NT2/D1 (cell line): ENCODE results near the gene KIF13A.
"Not testable (repeated sequence)": the region's sequence is repeated elsewhere in the genome, so short reads cannot be mapped to it uniquely, and the experiment has no call there.

ENCODE experiments used
- DNase-seq: peaks from one replicate; pipeline ENCODE4 v3.0.0-alpha.2; 2011; ENCODE audit warnings: low read depth, low spot score
- H3K27me3 ChIP-seq: 2 replicates; pipeline ENCODE4 v1.6.0; 2011; ENCODE audit warnings: mild to moderate bottlenecking; ENCODE audit not compliant: insufficient read length, insufficient read depth
- H3K36me3 ChIP-seq: 2 replicates; pipeline ENCODE4 v1.6.1; 2011; ENCODE audit warnings: mild to moderate bottlenecking, low read length, mixed read lengths; ENCODE audit not compliant: insufficient read depth, insufficient read length
- H3K4me1 ChIP-seq: 2 replicates; pipeline ENCODE4 v1.5.1; 2011; ENCODE audit not compliant: insufficient read depth, insufficient read length
- H3K4me3 ChIP-seq: 2 replicates; pipeline ENCODE4 v1.5.1; 2011; ENCODE audit warnings: low read depth; ENCODE audit not compliant: insufficient read length
- H3K9ac ChIP-seq: 2 replicates; pipeline ENCODE4 v1.6.0; 2011; ENCODE audit warnings: low read depth; ENCODE audit not compliant: insufficient read length
- H3K9me3 ChIP-seq: 2 replicates; pipeline ENCODE4 v1.5.1; 2011; ENCODE audit warnings: mild to moderate bottlenecking, low read length; ENCODE audit not compliant: insufficient read depth
- SUZ12 ChIP-seq: IDR thresholded peaks from 2 replicates; pipeline ENCODE4 v1.6.1; 2011; ENCODE audit not compliant: insufficient read length, insufficient read depth; ENCODE audit errors: extremely low read depth
- YY1 ChIP-seq: IDR thresholded peaks from 2 replicates; pipeline ENCODE4 v1.6.1; 2011; ENCODE audit not compliant: insufficient read length, insufficient read depth
- ZNF274 ChIP-seq: IDR thresholded peaks from 2 replicates; pipeline ENCODE4 v1.6.1; 2011; ENCODE audit warnings: mild to moderate bottlenecking, low read depth, low read length

KIF13A gene

GRCh38 chr6:17912521-17912920, 74.9 kb downstream of the KIF13A start:
- no peaks in the 10 kb centered on the region for H3K27me3 ChIP-seq
- no peak for DNase-seq
- TF ChIP-seq YY1 (no peak), SUZ12 (no peak), ZNF274 (no peak)
- no peaks in the 10 kb centered on the region for H3K9me3 ChIP-seq
- H3K4me1 ChIP-seq = no peaks in the 10 kb centered on the region
- H3K4me3 ChIP-seq = no peak overlapping the region
- no peak overlapping the region for H3K9ac ChIP-seq
- no peaks in the 10 kb centered on the region for H3K36me3 ChIP-seq

DNA sequence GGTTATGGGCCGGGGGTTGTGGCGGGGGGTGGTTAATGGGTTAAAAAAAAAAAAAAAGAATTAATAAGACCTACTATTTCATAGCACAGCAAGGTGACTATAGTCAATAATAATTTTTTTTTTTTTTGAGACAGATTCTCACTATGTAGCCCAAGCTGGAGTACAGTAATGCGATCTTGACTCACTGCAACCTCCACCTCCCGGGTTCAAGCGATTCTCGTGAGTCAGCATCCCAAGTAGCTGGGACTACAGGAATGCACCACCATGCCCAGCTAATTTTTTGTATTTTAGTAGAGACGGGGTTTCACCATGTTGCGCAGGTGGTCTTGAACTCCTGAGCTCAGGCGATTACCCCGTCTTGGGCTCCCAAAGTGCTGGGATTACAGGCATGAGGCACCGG, 75.8 kb downstream of the KIF13A start:
- not testable (repeated sequence) for H3K9me3 ChIP-seq, H3K4me3 ChIP-seq, H3K4me1 ChIP-seq, DNase-seq, H3K27me3 ChIP-seq, H3K9ac ChIP-seq, H3K36me3 ChIP-seq

DNA sequence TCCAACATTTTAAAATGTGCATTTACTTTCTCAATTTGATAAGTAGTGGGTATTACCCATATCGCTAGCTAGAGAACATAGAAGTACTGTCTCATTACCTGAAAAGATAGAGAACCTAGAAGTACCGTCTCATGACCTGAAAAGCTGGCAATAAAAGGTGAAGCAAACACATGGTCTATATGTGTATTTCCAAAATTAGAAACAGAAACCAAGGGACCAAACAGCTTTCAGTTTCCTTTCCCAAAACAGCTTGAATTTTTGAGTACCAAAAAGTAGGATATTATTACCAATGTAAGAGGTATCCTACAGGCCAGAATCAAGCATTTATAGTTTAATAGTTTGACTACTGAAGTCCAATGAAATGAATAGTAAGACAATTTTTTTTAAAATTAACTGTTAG, 77.2 kb downstream of the KIF13A start:
- Histone ChIP-seq H3K9me3 (no peaks in the 10 kb centered on the region), H3K27me3 (no peaks in the 10 kb centered on the region), H3K36me3 (no peaks in the 10 kb centered on the region), H3K9ac (no peak overlapping the region), H3K4me3 (no peak overlapping the region), H3K4me1 (no peaks in the 10 kb centered on the region)
- no peak for DNase-seq
- no peak for TF ChIP-seq ZNF274
- no peak for TF ChIP-seq YY1
- no peak for TF ChIP-seq SUZ12

DNA sequence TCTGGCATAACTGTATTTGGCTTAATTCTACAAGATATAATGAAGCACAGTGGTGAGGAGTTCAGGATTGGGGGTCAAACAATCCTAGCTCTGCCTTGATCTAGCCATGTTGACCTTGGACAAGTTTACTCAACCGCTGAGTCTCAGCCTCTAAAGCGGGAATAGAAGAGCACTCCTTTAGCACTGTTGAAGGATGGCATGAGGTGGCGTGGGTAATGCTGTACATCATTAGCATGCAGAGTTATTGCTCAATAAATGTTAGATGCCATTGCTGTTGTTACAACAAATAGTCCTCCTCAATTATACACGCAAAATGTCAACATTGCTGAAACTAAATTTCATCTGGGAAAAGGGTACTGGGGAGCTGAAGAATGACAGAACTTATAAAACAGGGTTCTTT, 78.6 kb downstream of the KIF13A start:
- no peak for TF ChIP-seq ZNF274
- no peak for TF ChIP-seq SUZ12
- no peak for TF ChIP-seq YY1
- H3K9me3 ChIP-seq = no peaks in the 10 kb centered on the region
- no peaks in the 10 kb centered on the region for H3K4me1 ChIP-seq
- no peak overlapping the region for H3K4me3 ChIP-seq
- H3K36me3 ChIP-seq = no peaks in the 10 kb centered on the region
- no peak overlapping the region for H3K9ac ChIP-seq
- DNase-seq = no peak
- H3K27me3 ChIP-seq = no peaks in the 10 kb centered on the region

DNA sequence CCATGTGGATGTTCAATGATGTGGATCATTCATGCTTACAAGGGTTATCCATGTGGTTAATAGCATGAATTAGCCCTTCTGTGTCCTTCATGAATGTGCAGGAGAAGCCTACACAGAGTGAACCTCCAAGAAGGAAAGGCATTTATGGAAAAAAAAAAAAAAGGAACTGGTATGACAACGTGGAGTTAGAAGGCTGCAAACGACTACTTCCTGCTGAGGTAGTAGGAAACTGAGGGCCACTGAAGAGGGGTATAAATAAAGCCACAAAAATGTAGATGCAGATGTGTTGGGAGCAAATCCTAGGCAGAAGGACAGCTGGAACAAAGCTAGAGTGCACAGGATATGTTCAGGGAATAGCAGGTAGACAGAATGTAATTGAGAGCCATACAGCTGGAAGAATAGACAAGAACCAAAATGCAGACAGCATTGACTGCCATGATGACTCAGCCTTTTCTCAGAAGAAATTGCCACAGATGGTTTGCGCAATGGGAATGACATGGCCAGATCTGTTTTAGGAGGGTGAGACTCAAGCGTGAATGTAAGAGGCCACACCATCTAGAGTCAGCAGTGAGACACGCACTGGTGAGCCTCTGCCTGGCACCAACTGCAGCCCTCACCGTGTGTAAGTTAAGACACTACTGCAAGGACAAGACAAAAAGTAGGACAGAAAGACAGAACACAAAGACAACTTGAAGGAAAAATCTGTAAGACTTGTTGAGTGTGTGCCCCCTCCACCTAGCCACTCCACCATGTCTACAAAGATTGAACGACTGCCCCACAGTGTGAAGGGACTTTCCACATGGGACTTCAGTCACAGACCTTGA, 79.8 kb downstream of the KIF13A start:
- no peak for TF ChIP-seq YY1
- TF ChIP-seq SUZ12 = no peak
- no peak for TF ChIP-seq ZNF274
- Histone ChIP-seq H3K27me3 (no peaks in the 10 kb centered on the region), H3K9me3 (no peaks in the 10 kb centered on the region), H3K4me3 (no peak overlapping the region), H3K4me1 (no peaks in the 10 kb centered on the region), H3K36me3 (no peaks in the 10 kb centered on the region), H3K9ac (no peak overlapping the region)
- DNase-seq = no peak

- Histone ChIP-seq H3K4me3 (no peak overlapping the region), H3K27me3 (no peaks in the 10 kb centered on the region), H3K36me3 (no peaks in the 10 kb centered on the region), H3K4me1 (no peaks in the 10 kb centered on the region), H3K9me3 (no peaks in the 10 kb centered on the region), H3K9ac (no peak overlapping the region)
- no peak for DNase-seq
- TF ChIP-seq SUZ12 = no peak
- TF ChIP-seq YY1 = no peak
- no peak for TF ChIP-seq ZNF274
Measured at GRCh38 chr6:17905611-17906592, 81.5 kb downstream of the KIF13A start.

DNA sequence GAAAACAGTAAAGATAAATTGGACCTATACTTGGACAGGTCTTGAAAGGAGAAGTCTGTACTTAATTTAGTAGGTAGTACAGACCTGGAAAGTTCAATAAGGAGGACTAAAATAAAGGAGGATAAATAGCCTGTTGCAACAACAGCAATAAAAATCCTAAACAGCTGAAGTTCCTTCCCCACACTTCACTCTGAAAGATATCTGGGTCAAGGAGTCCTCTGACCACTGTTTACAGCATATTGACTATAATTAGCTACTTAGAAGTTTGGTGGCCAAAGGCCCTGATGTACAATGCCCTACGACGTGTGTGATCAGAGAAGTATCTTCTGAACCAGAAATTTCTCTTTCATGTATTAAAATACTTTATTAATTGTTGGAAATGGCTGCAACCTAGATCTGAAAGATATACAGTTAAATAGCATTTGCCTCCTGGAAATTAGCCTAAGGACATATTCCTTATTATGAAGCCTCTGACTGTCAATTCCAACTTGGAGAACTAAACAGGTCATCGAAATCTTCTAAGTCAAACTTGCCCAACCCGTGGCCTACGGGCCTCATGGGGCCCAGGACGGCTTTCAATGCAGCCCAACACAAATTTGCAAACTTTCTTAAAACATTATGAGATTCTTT, 82.8 kb downstream of the KIF13A start:
- no peaks in the 10 kb centered on the region for H3K36me3 ChIP-seq

More for the DNA sequence above, 82.8 kb downstream of the KIF13A start:
- DNase-seq = no peak
- no peak for TF ChIP-seq YY1
- no peak for TF ChIP-seq ZNF274
- no peak for TF ChIP-seq SUZ12
- no peaks in the 10 kb centered on the region for H3K4me1 ChIP-seq
- H3K4me3 ChIP-seq = no peak overlapping the region
- no peaks in the 10 kb centered on the region for H3K27me3 ChIP-seq
- H3K9me3 ChIP-seq = no peaks in the 10 kb centered on the region
- no peak overlapping the region for H3K9ac ChIP-seq
